ENCODE measurements around the gene TAF1D. TPM values are rescaled to one million over a fixed set of nuclear protein-coding genes. Genes with fewer than 3 reads are reported as not detected.

The TAF1D gene
- total RNA-seq, 1 experiment from 2014 or later = 429 TPM

DNA sequence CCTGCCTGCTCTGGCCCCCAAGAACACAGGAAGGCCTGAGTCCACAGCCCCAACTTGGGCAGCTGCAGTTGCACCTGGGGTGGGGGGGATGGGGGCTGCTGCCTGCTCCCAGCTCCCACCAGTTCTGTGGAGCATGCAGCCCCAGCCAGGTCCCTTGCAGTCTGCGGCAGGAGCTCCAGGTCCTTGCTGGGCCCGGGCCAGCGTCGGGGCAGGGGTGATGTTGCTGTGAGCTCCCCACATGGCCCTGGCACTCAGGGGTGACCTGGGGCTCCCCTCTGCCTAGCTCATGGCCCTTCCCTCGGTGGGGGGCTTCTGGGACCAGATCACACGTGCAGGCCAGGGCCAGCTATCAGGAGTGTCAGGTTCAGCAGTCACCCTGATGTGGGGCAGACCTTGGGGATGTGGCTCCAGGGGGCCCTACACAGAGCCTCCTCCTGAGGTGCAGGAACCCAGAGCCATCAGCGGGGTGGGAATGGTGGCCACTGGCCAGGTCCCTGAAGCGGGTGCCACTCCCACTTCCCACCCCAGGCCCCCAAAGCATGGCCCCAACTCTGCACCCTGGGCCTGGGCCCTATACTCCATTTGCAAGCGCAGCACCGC lies 32.4 kb upstream of the TAF1D start:
- Histone ChIP-seq H3K4me3 (ENCODE audit: low read length) (no peak overlapping the region), H2AFZ (ENCODE audit: low read length) (no peak overlapping the region), H3K4me1 (ENCODE audit: low read length) (no peaks in the 10 kb centered on the region), H3K27me3 (ENCODE audit: low read length) (no peaks in the 10 kb centered on the region), H3K9me3 (ENCODE audit: low read length) (no peaks in the 10 kb centered on the region), H3K79me2 (ENCODE audit: low read length) (peaks cover 3% of the 10 kb centered on the region; the same call in 1 of the 2 replicates), H3K36me3 (ENCODE audit: insufficient read depth, low read length) (no peaks in the 10 kb centered on the region), H4K20me1 (ENCODE audit: insufficient read depth, low read depth, low read length) (no peaks in the 10 kb centered on the region), H3K4me2 (ENCODE audit: low read depth, low read length, poor library complexity, severe bottlenecking) (no peak overlapping the region), H3K27ac (ENCODE audit: low read length) (no peak overlapping the region), H3K9ac (ENCODE audit: low read length) (no peak overlapping the region), H3K9me2 (replicated peaks; ENCODE audit: insufficient read depth, low read length) (no peaks in the 10 kb centered on the region)
- no peak for DNase-seq

DNA sequence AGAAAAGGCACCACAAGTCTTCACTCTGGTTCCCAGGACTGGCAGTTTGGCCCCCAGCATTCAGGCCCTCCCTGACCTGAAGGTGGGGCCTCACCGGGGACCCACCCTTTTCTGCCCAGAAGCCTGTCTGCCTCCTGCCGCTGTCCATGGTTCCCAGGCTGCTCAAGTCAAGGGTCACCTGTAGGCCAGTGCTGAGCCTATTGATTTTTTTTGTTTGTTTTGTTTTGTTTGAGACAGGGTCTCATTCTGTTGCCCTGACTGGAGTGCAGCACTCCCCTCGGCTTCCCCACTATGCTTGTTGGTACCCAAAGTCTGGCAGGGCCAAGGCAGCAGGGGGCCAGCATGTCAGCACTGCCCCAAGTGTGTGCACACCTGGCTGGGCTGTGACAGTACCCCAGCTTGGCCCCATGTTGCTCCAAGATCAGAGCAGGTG lies 31.8 kb upstream of the TAF1D start:
- Histone ChIP-seq H3K36me3 (ENCODE audit: insufficient read depth, low read length) (no peaks in the 10 kb centered on the region), H3K4me3 (ENCODE audit: low read length) (no peak overlapping the region), H3K79me2 (ENCODE audit: low read length) (peaks cover 3% of the 10 kb centered on the region; the same call in 1 of the 2 replicates), H4K20me1 (ENCODE audit: insufficient read depth, low read depth, low read length) (no peaks in the 10 kb centered on the region), H3K9ac (ENCODE audit: low read length) (no peak overlapping the region), H3K27me3 (ENCODE audit: low read length) (no peaks in the 10 kb centered on the region), H2AFZ (ENCODE audit: low read length) (no peak overlapping the region), H3K4me1 (ENCODE audit: low read length) (no peaks in the 10 kb centered on the region), H3K9me3 (ENCODE audit: low read length) (no peaks in the 10 kb centered on the region), H3K4me2 (ENCODE audit: low read depth, low read length, poor library complexity, severe bottlenecking) (no peak overlapping the region), H3K9me2 (replicated peaks; ENCODE audit: insufficient read depth, low read length) (no peaks in the 10 kb centered on the region), H3K27ac (ENCODE audit: low read length) (no peak overlapping the region)
- DNase-seq = no peak

DNA sequence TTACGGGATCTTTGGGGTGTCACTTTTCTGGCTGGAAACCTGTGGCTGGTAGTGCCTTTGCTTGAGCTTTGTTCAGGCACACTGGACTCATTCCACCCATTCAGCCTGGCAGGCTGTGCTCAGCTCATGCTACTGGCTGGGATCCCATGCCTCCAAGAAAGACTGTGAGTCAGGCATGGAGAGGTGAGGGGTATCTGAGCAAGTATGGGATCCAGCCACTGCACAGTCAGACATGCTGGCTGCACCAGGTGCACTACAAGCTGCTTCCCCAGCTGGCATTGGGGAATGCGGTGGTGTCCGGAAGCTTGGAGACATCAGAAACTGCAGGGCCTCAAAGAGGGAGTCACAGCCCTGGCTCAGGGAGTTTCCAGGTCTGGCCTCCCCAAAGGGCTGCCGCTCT lies 30.8 kb upstream of the TAF1D start:
- Histone ChIP-seq H3K9ac (ENCODE audit: low read length) (no peak overlapping the region), H3K4me3 (ENCODE audit: low read length) (no peak overlapping the region), H2AFZ (ENCODE audit: low read length) (no peak overlapping the region), H3K27ac (ENCODE audit: low read length) (no peak overlapping the region), H3K9me3 (ENCODE audit: low read length) (peaks cover 1% of the 10 kb centered on the region; the same call in 1 of the 2 replicates), H3K4me1 (ENCODE audit: low read length) (no peaks in the 10 kb centered on the region), H3K4me2 (ENCODE audit: low read depth, low read length, poor library complexity, severe bottlenecking) (no peak overlapping the region), H3K9me2 (replicated peaks; ENCODE audit: insufficient read depth, low read length) (no peaks in the 10 kb centered on the region), H3K27me3 (ENCODE audit: low read length) (no peaks in the 10 kb centered on the region), H3K79me2 (ENCODE audit: low read length) (peaks cover 3% of the 10 kb centered on the region; the same call in 1 of the 2 replicates), H4K20me1 (ENCODE audit: insufficient read depth, low read depth, low read length) (no peaks in the 10 kb centered on the region), H3K36me3 (ENCODE audit: insufficient read depth, low read length) (no peaks in the 10 kb centered on the region)
- no peak for DNase-seq

DNA sequence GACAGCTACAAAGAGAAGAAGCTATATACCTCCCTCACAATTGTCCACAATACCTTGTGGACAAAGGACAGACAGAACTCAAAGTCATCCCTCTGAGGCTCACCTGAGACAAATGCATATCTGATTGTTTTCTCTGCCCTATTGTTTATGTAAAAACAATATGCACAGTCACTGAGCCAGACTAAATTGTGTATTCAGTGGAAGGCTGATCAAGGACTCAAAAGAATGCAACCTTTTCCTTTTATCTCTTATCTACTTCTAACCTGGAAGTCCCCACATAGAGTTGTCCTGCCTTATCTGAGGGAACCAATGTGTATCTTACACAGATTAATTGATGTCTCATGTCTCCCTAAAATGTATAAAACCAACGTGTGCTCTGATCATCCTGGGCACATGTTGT lies 28.9 kb upstream of the TAF1D start:
- Histone ChIP-seq H3K9me2 (replicated peaks; ENCODE audit: insufficient read depth, low read length) (no peaks in the 10 kb centered on the region), H3K27me3 (ENCODE audit: low read length) (no peaks in the 10 kb centered on the region), H3K9me3 (ENCODE audit: low read length) (peaks cover 3% of the 10 kb centered on the region; the same call in 1 of the 2 replicates), H3K27ac (ENCODE audit: low read length) (no peak overlapping the region), H4K20me1 (ENCODE audit: insufficient read depth, low read depth, low read length) (no peaks in the 10 kb centered on the region), H3K79me2 (ENCODE audit: low read length) (no peaks in the 10 kb centered on the region), H3K4me3 (ENCODE audit: low read length) (no peak overlapping the region), H3K9ac (ENCODE audit: low read length) (no peak overlapping the region), H3K4me2 (ENCODE audit: low read depth, low read length, poor library complexity, severe bottlenecking) (no peak overlapping the region), H3K36me3 (ENCODE audit: insufficient read depth, low read length) (no peaks in the 10 kb centered on the region; the same call in 1 of the 2 replicates), H3K4me1 (ENCODE audit: low read length) (no peaks in the 10 kb centered on the region), H2AFZ (ENCODE audit: low read length) (no peak overlapping the region)
- no peak for DNase-seq

DNA sequence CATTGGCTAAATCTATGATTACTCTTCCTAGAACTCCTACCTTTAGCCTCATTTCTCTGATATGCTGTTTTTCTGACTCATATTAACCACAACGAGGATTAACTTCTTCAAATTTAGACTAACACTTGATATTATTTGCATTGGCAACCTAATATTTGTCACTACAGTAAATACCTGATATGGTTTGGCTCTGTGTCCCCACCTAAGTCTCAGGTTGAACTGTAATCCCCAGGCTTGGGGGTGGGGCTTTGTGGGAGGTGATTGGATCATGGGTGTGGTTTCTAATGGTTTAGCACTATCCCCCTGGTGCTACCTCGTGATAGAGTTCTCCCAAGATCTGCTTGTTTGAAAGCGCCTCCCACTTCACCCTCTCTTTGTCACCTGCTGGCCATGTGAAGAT lies 25.7 kb upstream of the TAF1D start:
- no peak overlapping the region for H3K4me2 ChIP-seq (ENCODE audit: low read depth, low read length, poor library complexity, severe bottlenecking)
- peaks cover 3% of the 10 kb centered on the region; the same call in 1 of the 2 replicates for H3K9me3 ChIP-seq (ENCODE audit: low read length)
- peaks cover 14% of the 10 kb centered on the region for H3K36me3 ChIP-seq (ENCODE audit: insufficient read depth, low read length)

DNA sequence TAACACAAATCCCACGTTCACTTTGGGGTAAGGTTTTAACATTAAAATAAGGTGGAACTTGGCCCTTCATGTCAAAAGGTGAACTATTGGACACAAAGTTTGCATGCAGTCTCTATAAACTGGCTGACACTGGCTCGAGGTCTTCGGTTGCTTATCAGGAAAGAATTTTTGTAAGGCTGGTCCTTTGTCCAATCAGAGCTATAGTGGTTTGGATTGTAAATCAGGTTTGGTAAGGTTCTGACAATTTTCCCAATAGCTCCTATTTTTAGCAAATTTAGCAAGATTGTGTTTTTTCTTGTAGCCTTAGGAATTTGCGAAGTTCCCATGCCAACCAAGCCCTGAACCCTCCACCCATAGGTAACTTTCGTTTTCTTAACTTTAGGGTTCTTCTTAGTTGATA lies 25.2 kb upstream of the TAF1D start:
- H3K36me3 ChIP-seq (ENCODE audit: insufficient read depth, low read length) = peaks cover 18% of the 10 kb centered on the region
- no peak overlapping the region for H3K4me3 ChIP-seq (ENCODE audit: low read length)
- no peak for DNase-seq
- no peak overlapping the region for H3K27ac ChIP-seq (ENCODE audit: low read length)
- H4K20me1 ChIP-seq (ENCODE audit: insufficient read depth, low read depth, low read length) = no peaks in the 10 kb centered on the region
- H3K9ac ChIP-seq (ENCODE audit: low read length) = no peak overlapping the region
- H3K9me2 ChIP-seq (replicated peaks; ENCODE audit: insufficient read depth, low read length) = no peaks in the 10 kb centered on the region
- no peaks in the 10 kb centered on the region for H3K79me2 ChIP-seq (ENCODE audit: low read length)
- no peak overlapping the region for H2AFZ ChIP-seq (ENCODE audit: low read length)
- H3K4me1 ChIP-seq (ENCODE audit: low read length) = no peaks in the 10 kb centered on the region
- no peaks in the 10 kb centered on the region for H3K27me3 ChIP-seq (ENCODE audit: low read length)
- H3K9me3 ChIP-seq (ENCODE audit: low read length) = peaks cover 3% of the 10 kb centered on the region; the same call in 1 of the 2 replicates
- H3K4me2 ChIP-seq (ENCODE audit: low read depth, low read length, poor library complexity, severe bottlenecking) = no peak overlapping the region

More for the DNA sequence above, 25.7 kb upstream of the TAF1D start:
- Histone ChIP-seq H3K27ac (ENCODE audit: low read length) (no peak overlapping the region), H2AFZ (ENCODE audit: low read length) (no peak overlapping the region), H3K9ac (ENCODE audit: low read length) (no peak overlapping the region), H3K4me3 (ENCODE audit: low read length) (no peak overlapping the region), H3K4me1 (ENCODE audit: low read length) (no peaks in the 10 kb centered on the region), H4K20me1 (ENCODE audit: insufficient read depth, low read depth, low read length) (no peaks in the 10 kb centered on the region), H3K27me3 (ENCODE audit: low read length) (no peaks in the 10 kb centered on the region), H3K79me2 (ENCODE audit: low read length) (no peaks in the 10 kb centered on the region), H3K9me2 (replicated peaks; ENCODE audit: insufficient read depth, low read length) (no peaks in the 10 kb centered on the region)
- no peak for DNase-seq

DNA sequence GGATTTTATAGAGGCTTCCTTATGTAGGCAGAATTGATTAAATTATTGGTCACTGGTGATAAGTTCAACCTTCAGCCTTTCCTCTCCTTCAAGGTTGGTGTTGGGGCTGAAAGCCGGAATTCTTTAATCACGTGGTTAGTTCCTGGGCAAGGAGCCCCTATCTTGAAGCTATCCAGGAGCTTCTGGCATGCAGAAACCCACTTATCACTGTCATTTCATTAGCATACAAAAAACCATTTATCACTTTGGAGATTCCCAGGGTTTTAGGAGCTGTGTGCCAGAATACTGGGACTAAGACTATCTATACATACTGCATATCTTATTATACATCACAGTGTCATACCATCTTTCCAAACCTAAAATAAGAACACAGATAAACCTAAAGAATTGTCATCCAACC lies 24.3 kb upstream of the TAF1D start:
- no peaks in the 10 kb centered on the region for H3K79me2 ChIP-seq (ENCODE audit: low read length)
- H2AFZ ChIP-seq (ENCODE audit: low read length) = no peak overlapping the region
- H3K4me2 ChIP-seq (ENCODE audit: low read depth, low read length, poor library complexity, severe bottlenecking) = no peak overlapping the region
- H3K27me3 ChIP-seq (ENCODE audit: low read length) = no peaks in the 10 kb centered on the region
- H3K9ac ChIP-seq (ENCODE audit: low read length) = no peak overlapping the region
- H3K4me1 ChIP-seq (ENCODE audit: low read length) = no peaks in the 10 kb centered on the region
- H4K20me1 ChIP-seq (ENCODE audit: insufficient read depth, low read depth, low read length) = no peaks in the 10 kb centered on the region
- peaks cover 26% of the 10 kb centered on the region for H3K36me3 ChIP-seq (ENCODE audit: insufficient read depth, low read length)
- no peak for DNase-seq
- peaks cover 3% of the 10 kb centered on the region; the same call in 1 of the 2 replicates for H3K9me3 ChIP-seq (ENCODE audit: low read length)
- H3K27ac ChIP-seq (ENCODE audit: low read length) = no peak overlapping the region
- no peaks in the 10 kb centered on the region for H3K9me2 ChIP-seq (replicated peaks; ENCODE audit: insufficient read depth, low read length)
- no peak overlapping the region for H3K4me3 ChIP-seq (ENCODE audit: low read length)

DNA sequence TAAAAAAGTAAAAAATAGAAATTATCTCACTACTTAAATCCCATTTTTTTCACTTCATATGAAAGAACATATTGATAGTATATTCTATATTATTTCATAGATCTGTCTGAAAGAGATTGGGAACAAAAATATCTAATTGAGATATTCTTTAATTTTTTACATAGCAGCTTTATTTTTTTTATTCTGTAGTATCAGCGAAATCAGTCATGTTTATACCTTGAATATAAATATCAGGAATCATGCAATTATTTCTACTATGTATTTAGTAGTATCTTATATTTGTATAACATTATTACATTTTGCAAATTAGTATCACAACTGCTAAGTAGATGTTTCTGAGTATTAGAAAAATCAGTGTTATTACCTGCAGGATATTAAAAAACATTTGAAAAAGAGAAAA lies 20.6 kb upstream of the TAF1D start:
- Histone ChIP-seq H3K4me2 (ENCODE audit: low read depth, low read length, poor library complexity, severe bottlenecking) (no peak overlapping the region), H3K4me1 (ENCODE audit: low read length) (no peaks in the 10 kb centered on the region)
- no peak for DNase-seq

More for the DNA sequence above, 20.6 kb upstream of the TAF1D start:
- no peaks in the 10 kb centered on the region for H3K79me2 ChIP-seq (ENCODE audit: low read length)
- H2AFZ ChIP-seq (ENCODE audit: low read length) = no peak overlapping the region
- no peaks in the 10 kb centered on the region; the same call in 1 of the 2 replicates for H3K9me3 ChIP-seq (ENCODE audit: low read length)
- H3K27ac ChIP-seq (ENCODE audit: low read length) = no peak overlapping the region
- no peaks in the 10 kb centered on the region for H3K27me3 ChIP-seq (ENCODE audit: low read length)
- H3K4me3 ChIP-seq (ENCODE audit: low read length) = no peak overlapping the region
- no peaks in the 10 kb centered on the region for H3K9me2 ChIP-seq (replicated peaks; ENCODE audit: insufficient read depth, low read length)
- peaks cover 42% of the 10 kb centered on the region for H3K36me3 ChIP-seq (ENCODE audit: insufficient read depth, low read length)
- H4K20me1 ChIP-seq (ENCODE audit: insufficient read depth, low read depth, low read length) = no peaks in the 10 kb centered on the region
- no peak overlapping the region for H3K9ac ChIP-seq (ENCODE audit: low read length)
